MM.1S (cell line): ENCODE measurements around the gene KRT39.

Experiments
- DNase-seq: peaks from one replicate; pipeline ENCODE4 v3.0.0-alpha.2; 2015
- H2AFZ ChIP-seq: fragments of 300-600 bp; sonication (generic); 2 replicates; pipeline ENCODE4 v1.6.0; 2016; ENCODE audit warnings: antibody characterized with exemption, low read length
- H3F3A ChIP-seq: fragments of 300-600 bp; sonication (generic); 2 replicates; pipeline ENCODE4 v1.6.1; 2016; ENCODE audit warnings: mild to moderate bottlenecking, antibody characterized with exemption, low read length, moderate library complexity, mixed read lengths; ENCODE audit not compliant: insufficient read depth
- H3K27ac ChIP-seq: fragments of 300-600 bp; sonication (generic); 2 replicates; pipeline ENCODE4 v1.5.1; 2016; ENCODE audit warnings: mild to moderate bottlenecking, low read length
- H3K27me3 ChIP-seq: fragments of 300-600 bp; sonication (generic); replicated peaks from 2 replicates; pipeline ENCODE4 v1.6.0; 2016; ENCODE audit warnings: low read length; ENCODE audit not compliant: insufficient read depth
- H3K36me3 ChIP-seq: fragments of 300-600 bp; sonication (generic); replicated peaks from 2 replicates; pipeline ENCODE4 v1.6.1; 2016; ENCODE audit warnings: mild to moderate bottlenecking, low read length, mixed read lengths; ENCODE audit not compliant: insufficient read depth
- H3K4me1 ChIP-seq: fragments of 300-600 bp; sonication (generic); 2 replicates; pipeline ENCODE4 v1.6.1; 2016; ENCODE audit warnings: low read length, mixed read lengths
- H3K4me2 ChIP-seq: fragments of 300-600 bp; sonication (generic); 2 replicates; pipeline ENCODE4 v1.6.0; 2016; ENCODE audit warnings: low read depth, low read length
- H3K4me3 ChIP-seq: fragments of 300-600 bp; sonication (generic); 2 replicates; pipeline ENCODE4 v1.5.1; 2016; ENCODE audit warnings: low read length, mixed read lengths
- H3K79me2 ChIP-seq: fragments of 300-600 bp; sonication (generic); 2 replicates; pipeline ENCODE4 v1.6.1; 2016; ENCODE audit warnings: mixed run types, low read length, mixed read lengths
- H3K9ac ChIP-seq: fragments of 300-600 bp; sonication (generic); 2 replicates; pipeline ENCODE4 v1.6.1; 2016; ENCODE audit warnings: low read length, mixed read lengths
- H3K9me2 ChIP-seq: fragments of 300-600 bp; sonication (generic); replicated peaks from 2 replicates; pipeline ENCODE4 v1.6.1; 2016; ENCODE audit warnings: mild to moderate bottlenecking, low read length, mixed read lengths; ENCODE audit not compliant: insufficient read depth
- H3K9me3 ChIP-seq: fragments of 300-600 bp; sonication (generic); replicated peaks from 2 replicates; pipeline ENCODE4 v1.6.1; 2016; ENCODE audit warnings: mild to moderate bottlenecking, low read length, mixed read lengths; ENCODE audit not compliant: insufficient read depth
- H4K20me1 ChIP-seq: fragments of 300-600 bp; sonication (generic); 2 replicates; pipeline ENCODE4 v1.6.1; 2016; ENCODE audit warnings: mild to moderate bottlenecking, low read length, moderate library complexity, mixed read lengths; ENCODE audit not compliant: insufficient read depth
- CTCF ChIP-seq: fragments of 300-600 bp; sonication (generic); IDR thresholded peaks from 2 replicates; pipeline ENCODE4 v1.5.1; 2016; ENCODE audit warnings: antibody characterized with exemption, low read length, mixed read lengths
- EZH2 ChIP-seq: fragments of 300-600 bp; sonication (generic); optimal IDR thresholded peaks from 2 replicates; pipeline ENCODE3; 2017; ENCODE audit warnings: low read depth, mild to moderate bottlenecking, antibody characterized with exemption, low read length, mixed read lengths
- EZH2phosphoT487 ChIP-seq: fragments of 300-600 bp; sonication (generic); IDR thresholded peaks from 2 replicates; pipeline ENCODE4 v1.6.1; 2018; ENCODE audit warnings: antibody characterized with exemption, low read length

KRT39 gene

DNA sequence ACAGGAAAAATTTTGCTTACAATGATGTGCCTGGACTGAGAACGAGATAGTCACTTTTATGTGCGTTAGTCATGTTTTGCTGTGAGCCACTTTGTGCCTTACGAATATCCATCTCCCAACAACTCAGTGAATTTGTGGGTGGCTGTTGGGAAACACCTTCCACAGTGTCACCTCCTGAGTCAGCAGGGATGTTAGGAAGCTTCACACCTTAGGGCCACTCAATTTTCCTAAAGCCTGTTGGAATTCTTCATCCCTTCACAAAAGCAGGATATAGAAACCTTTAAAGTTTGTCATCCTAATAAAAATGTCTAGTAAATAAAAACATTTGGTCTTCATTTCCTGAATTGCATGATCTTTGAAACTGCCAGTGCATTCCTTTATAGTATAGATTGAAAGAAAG is 46.4 kb upstream of the KRT39 start:
- H3K9me2 ChIP-seq = no peaks in the 10 kb centered on the region; the same call in 1 of the 2 replicates
- no peak for DNase-seq
- no peak overlapping the region for H3K9ac ChIP-seq
- no peaks in the 10 kb centered on the region for H3K9me3 ChIP-seq
- no peak overlapping the region for H2AFZ ChIP-seq
- H3K4me1 ChIP-seq = no peaks in the 10 kb centered on the region
- no peaks in the 10 kb centered on the region for H3K36me3 ChIP-seq
- H4K20me1 ChIP-seq = no peaks in the 10 kb centered on the region
- no peak overlapping the region for H3K4me2 ChIP-seq
- no peaks in the 10 kb centered on the region for H3F3A ChIP-seq
- no peak overlapping the region for H3K4me3 ChIP-seq
- H3K27ac ChIP-seq = no peak overlapping the region
- H3K27me3 ChIP-seq = no peaks in the 10 kb centered on the region
- H3K79me2 ChIP-seq = no peaks in the 10 kb centered on the region
- TF ChIP-seq EZH2 = no peak
- TF ChIP-seq EZH2phosphoT487 = no peak
- TF ChIP-seq CTCF = no peak

DNA sequence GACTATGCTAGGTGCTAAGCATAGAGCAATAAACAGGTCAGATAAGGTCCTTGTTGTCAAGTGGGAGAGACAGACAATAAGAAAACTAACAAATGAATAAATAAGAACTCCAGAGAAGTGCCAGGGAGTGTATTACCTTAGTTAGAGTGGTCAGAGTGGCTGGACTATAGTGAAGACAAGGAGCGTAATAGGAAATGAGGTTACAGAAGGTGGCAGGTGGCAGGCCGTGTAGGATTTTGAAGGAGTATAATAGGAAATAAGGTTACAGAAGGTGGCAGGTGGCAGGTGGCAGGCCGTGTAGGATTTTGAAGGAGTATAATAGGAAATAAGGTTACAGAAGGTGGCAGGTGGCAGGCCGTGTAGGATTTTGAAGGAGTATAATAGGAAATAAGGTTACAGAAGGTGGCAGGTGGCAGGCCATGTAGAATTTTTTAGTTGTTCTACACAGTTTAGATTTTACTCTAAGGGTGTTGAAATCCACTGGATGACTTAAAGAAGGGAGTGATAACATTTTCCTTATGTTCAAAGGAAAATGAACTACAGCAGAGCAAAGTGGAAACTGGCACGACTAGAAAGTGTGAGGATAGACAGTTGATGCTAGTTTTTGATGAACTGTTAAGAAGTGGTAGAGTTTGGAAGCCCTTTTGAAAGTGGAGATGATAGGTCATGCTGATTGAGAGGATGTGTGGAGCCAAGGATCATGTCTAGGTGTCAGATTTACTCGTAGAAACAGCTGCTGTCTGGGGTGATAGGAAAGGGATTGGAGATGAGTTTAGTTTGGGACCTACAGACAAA is 45.8 kb upstream of the KRT39 start:
- Histone ChIP-seq H3K27ac (no peak overlapping the region), H3F3A (no peaks in the 10 kb centered on the region), H3K9me2 (no peaks in the 10 kb centered on the region; the same call in 1 of the 2 replicates), H3K4me2 (no peak overlapping the region), H3K4me3 (no peak overlapping the region), H3K4me1 (no peaks in the 10 kb centered on the region), H3K27me3 (no peaks in the 10 kb centered on the region), H3K79me2 (no peaks in the 10 kb centered on the region), H3K9ac (no peak overlapping the region), H2AFZ (no peak overlapping the region), H3K9me3 (no peaks in the 10 kb centered on the region), H4K20me1 (no peaks in the 10 kb centered on the region), H3K36me3 (no peaks in the 10 kb centered on the region)
- TF ChIP-seq EZH2phosphoT487 = no peak
- TF ChIP-seq EZH2 = no peak
- no peak for TF ChIP-seq CTCF
- no peak for DNase-seq

- Histone ChIP-seq H3K27me3 (no peaks in the 10 kb centered on the region), H3K27ac (no peak overlapping the region), H4K20me1 (no peaks in the 10 kb centered on the region), H2AFZ (no peak overlapping the region), H3F3A (no peaks in the 10 kb centered on the region), H3K4me3 (no peak overlapping the region), H3K36me3 (no peaks in the 10 kb centered on the region), H3K9me3 (no peaks in the 10 kb centered on the region), H3K9me2 (no peaks in the 10 kb centered on the region; the same call in 1 of the 2 replicates), H3K9ac (no peak overlapping the region), H3K4me2 (no peak overlapping the region), H3K4me1 (no peaks in the 10 kb centered on the region), H3K79me2 (no peaks in the 10 kb centered on the region)
- DNase-seq = no peak
- no peak for TF ChIP-seq EZH2phosphoT487
- TF ChIP-seq EZH2 = no peak
- TF ChIP-seq CTCF = no peak
Measured at GRCh38 chr17:41010441-41010840, 43.7 kb upstream of the KRT39 start.
